COLO668 (cell line): ENCODE results near the gene CCDC50.

ENCODE experiments used
- DNase-seq: peaks from one replicate; lab custom pipeline; 2025; ENCODE audit not compliant: unreplicated experiment; lab: John Stamatoyannopoulos, UW

CCDC50 gene

GRCh38 chr3:191345334-191345733 lies 16.1 kb downstream of the CCDC50 start:
- no peak for DNase-seq

GRCh38 chr3:191347228-191347627 lies 18.0 kb downstream of the CCDC50 start:
- no peak for DNase-seq

GRCh38 chr3:191348098-191348497 lies 18.9 kb downstream of the CCDC50 start:
- no peak for DNase-seq

DNA sequence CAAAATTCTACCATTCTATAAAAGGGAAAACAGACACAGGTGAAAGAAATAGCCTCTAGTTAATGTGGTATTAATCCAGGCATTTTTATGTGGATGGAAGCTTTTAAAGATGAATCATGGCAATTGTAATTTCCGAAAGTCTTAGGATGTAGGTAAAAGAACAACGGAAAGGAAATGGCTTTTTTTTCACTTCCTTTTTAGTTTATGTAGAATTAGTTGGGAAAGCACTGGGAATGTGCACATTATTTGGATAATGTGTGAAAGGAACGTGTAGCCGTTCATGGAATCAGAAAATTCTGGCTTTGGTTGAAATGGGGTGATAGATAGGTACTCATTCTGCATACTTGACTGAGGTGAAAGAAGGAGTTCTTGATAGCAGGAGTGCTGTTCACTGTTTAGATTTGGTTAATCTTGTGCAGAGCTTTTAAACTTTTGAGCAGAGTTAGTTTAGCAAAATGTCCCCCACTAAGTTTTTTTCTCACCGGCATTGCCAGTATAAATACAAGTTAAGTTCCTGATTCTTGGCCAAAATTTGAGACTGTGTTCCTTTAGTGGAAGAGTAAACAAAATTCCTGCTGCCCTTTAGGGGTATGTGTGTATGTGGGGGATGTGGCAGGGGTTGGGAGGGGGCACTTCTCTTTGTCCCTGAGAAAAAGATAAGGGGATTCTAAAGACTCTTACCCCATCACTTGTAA lies 21.3 kb downstream of the CCDC50 start:
- no peak for DNase-seq

GRCh38 chr3:191352014-191352413 lies 22.8 kb downstream of the CCDC50 start:
- DNase-seq, result no peak

GRCh38 chr3:191353022-191353777 lies 24.0 kb downstream of the CCDC50 start:
- no peak for DNase-seq

DNA sequence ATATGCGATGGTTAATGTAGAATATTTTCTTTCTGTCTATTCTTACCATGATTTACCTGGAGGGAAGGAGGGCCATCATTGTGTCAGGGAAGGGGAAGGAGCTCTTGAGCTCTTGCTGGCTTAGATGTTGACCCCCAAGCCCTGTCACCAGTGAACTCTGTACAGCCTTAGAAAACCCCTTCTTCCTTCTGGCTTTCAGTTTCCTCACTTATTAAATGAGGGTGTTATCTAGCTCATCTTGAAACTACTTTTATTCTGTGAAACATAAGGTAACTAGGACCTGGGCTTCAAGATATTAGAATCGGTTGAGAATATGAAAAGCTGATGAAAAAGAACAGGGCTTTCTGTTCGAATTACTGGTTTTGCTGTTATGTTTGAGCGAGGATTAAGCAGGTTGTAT lies 26.2 kb downstream of the CCDC50 start:
- no peak for DNase-seq

DNA sequence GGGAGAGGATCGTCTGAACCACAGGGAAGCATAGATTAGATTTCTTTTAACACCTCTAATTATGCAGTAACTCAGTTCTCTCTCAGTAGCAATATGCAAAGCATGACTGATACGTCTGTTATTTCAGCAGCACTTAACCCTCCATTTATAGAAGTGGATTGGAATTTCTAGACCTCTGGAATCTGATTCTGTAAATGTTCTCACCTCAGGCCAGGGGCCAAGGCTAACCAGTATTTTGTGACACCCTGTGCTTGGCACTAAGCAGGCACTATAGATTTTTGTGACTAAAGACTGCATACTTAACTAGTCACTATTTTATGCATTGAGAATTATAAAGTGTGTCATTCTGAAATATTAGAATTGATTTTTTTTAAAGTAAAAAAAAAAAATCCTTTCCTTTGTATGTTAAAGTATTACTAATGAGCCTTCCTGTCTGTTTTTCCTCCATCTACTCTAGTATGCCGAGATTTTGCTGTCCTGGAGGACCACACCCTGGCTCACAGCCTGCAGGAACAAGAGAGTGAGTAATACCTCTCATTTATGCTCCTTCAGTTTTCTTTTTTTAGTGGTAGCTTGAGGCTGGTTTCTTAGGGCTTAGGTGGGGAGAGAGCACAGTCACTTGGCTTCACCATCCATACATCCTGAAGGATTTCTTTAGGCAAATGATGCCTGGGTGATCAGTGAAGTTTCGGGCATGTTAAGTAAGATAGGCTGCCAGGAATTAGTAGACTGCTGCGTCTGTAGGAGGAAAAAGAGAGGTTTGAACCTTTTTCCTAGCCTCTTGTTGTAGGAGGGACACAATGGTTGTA lies 27.6 kb downstream of the CCDC50 start:
- no peak for DNase-seq

GRCh38 chr3:191357909-191358308 lies 28.7 kb downstream of the CCDC50 start:
- DNase-seq, result no peak

DNA sequence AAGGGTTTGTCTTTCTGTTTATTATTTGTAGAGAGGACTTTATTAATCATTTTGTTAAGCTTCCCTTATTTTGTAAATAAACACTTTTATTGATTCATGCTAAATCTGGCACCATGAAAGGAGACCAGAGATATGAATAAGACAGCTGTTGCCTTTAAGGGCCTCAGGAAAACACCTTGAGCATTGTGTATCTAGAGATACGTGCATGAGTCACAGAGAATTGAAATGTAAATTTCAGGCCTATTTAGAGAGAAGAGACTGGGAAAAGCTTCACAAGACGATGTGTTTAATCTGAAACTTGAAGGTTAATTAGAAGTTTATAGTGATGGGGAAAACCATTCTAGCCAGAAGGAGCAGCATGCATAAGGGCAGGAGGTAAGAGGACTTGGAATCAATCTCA lies 29.7 kb downstream of the CCDC50 start:
- DNase-seq, result no peak

GRCh38 chr3:191360620-191361019 lies 31.4 kb downstream of the CCDC50 start:
- no peak for DNase-seq

DNA sequence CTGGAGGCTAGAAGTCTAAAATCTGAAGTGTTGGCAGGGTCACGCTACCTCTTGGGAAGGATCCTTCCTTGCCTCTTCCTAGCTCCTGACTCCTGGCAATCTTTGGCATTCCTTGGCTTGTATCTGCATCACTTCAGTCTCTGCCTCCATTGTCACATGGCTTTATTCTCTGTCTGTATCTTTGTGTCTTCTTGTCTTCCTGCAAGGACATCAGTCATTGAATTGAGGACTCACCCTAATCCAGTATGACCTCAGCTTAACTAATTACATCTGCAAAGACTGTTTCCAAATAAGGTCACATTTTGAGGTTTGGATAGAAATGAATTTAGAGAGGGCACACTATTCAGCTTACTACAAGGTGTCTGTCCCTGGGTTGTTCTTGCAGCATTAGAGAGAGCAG lies 32.3 kb downstream of the CCDC50 start:
- DNase-seq, result no peak

DNA sequence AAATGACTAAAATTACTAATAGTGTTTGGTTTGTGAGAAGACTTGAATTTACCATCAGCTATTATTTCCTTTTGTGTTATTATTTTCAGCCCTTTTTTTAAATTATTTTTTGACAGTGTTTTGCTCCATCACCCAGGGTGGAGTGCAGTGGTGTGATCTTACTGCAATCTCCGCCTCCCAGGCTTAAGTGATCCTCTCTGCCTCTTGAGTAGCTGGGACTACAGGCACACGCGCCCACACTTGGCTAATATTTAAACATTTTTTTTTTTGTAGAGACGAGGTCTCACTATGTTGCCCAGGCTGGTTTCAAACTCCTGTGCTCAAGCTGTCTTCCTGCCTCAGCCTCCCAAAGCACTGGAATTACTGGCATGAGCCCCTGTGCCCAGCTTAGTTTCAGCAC lies 32.8 kb downstream of the CCDC50 start:
- DNase-seq, result no peak

DNA sequence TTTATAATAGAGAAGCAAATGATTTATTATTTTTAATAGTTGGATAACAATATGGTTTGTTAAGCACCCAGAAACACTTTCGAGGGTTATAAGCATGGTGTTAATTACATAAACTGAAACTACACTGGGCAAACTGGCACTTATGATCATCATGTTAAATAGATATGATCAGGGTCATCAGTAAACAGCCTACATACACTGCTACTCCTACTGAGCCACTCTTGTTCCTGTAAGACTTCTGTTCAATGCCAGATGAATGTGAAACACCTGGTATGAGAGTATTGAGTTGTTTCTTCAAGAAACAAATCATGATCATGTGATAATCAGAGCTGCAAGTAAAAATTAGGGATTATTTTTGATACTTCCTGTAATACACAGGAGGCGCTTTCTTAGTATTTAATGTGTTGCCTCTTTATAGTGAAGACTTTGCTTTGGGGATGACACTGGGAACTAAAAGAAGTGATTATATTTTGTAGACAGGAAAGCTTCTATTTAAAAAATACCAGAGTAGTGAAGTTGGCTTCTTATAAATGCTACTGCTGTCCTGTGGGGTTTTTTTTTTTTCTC lies 33.4 kb downstream of the CCDC50 start:
- DNase-seq, result no peak

DNA sequence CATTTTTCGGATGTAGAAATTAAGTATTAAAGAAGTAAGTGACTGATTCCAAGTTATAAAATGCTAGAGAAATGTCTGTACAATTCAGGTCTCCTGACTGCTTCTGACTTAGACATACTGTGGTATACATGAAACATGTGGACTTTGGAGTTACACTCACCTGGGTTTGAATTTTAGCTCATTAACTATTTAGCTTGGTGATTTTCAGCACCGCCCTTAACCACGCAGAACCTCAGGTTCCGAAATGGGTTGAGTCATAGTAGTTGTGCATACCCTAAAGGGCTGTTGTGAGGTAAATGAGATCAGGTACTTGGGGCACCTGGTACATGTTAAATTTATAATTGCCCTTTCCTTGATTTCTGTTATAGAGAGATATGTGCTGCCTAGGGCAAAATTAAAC lies 34.0 kb downstream of the CCDC50 start:
- no peak for DNase-seq

DNA sequence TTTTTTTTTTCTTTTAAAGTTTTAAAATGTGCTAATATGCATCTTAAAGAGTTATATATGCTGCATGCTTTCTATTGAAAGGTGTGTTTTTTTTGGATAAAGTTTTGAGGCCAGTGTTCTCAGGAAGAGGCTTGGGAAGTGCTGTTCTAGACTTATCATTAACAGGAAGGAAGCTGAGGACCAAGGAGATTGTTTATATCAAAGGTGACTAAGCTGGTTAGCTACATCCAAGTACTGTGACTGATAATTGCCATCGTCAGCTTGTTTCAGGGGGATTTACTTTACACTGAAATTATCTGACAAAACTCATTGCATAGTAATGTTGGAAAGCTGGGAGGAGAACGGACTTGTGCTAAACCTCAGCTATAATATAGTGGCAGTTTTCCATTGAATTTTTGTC lies 37.5 kb downstream of the CCDC50 start:
- DNase-seq, result no peak

DNA sequence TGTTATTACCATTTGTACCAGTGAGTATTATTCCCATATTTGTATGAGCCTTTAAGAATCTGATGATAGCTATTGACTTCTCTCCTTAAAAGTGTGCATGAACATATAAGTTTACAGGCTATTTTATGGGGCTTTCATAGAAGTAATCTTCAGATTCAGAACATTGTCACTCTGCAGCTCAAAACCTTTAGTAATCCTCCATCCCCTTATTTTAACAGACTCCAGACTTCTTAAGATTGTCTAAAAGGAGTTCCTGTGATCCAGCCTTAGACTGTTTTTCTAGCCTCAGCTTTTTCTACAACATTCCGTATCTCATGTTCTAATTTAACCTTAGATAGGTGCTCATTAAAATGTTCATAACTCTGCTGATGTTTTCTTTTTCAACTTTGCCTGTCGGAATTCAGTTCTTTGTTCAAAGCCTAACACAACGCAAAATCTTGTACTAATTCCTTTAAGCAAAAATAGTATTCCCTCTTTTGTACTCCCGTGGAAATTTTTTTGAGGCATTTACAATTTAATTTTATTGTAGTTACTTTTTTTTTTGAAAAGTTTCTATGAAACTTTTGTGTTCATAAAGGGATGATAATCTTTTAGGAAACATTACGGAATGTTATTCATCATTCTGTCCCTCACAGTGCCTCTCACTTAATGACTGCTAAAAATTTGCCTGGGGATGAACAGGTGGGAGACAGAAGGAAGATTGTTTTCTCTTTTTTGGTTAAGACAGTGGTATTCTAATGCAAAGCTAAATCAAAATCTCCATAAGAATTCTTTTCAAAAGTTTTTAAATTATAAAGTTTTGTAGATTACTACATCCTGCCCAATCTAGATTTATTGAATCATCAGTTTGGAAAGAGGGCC lies 39.8 kb downstream of the CCDC50 start:
- DNase-seq, result no peak

GRCh38 chr3:191369616-191370010 lies 40.4 kb downstream of the CCDC50 start:
- no peak for DNase-seq

GRCh38 chr3:191372122-191372521 lies 42.9 kb downstream of the CCDC50 start:
- no peak for DNase-seq

GRCh38 chr3:191373327-191373726 lies 44.1 kb downstream of the CCDC50 start:
- DNase-seq, result no peak
